ENCODE data around the gene CDKAL1. TPM values are rescaled to one million over a fixed set of nuclear protein-coding genes. Genes with fewer than 3 reads are reported as not detected.

CDKAL1 gene
- total and polyA plus RNA-seq, 3 experiments from 2014 or later = 26.7 to 30.2 (median 29.6) TPM

DNA sequence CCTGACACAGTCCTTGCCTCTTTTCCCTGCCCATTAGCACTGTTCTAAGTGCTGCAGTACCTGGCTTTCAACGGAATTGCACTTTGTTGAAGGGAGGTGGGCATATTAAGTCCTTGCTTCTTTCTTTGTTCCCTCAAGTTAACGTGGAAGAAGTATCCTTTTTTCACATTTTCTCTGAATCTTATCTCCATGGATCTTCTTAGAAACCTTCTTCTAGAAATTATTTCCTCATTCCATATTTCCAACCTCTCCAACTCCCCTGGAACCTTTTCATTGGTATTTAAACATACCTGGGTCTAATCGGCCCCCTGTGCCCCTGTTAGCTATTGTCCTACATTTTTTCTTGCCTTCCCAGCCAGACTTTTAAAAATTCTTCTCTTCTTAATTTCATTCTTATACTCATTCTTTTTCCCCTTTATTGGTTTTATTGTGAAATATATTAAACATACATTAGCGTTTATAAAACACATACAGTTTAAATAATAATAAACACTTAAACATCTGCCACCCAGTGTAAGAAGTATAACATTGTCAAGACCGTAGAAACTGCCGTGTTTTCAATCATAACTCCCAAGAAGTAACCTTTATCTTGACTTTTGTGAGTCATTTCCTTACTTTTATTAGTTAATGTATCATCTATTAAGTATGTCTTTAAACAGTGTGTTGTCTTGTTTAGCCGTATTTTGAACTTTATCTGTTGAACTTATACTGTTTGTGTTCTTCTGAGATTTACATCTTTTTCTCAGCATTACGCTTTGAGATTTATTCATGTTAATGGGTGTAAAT, 118.2 kb downstream of the CDKAL1 start:
- H3K27ac ChIP-seq (ENCODE audit: low read depth, low read length) = peak overlapping the region; percentile 27
- peaks cover 20 to 53% (median 34%) of the 10 kb centered on the region in 3 donors for H3K36me3 Mint-ChIP-seq
- no peak overlapping the region for H3K4me3 ChIP-seq (ENCODE audit: low read length)
- ChIA-PET POLR2A (no interaction called here), CTCF (no interaction called here)
- H3K4me3 Mint-ChIP-seq = no peak overlapping the region
- no peaks in the 10 kb centered on the region for H3K36me3 ChIP-seq (ENCODE audit: insufficient read depth, low read length)
- no peaks in the 10 kb centered on the region for H3K9me3 ChIP-seq (ENCODE audit: low read length)
- H3K27ac Mint-ChIP-seq = no peak overlapping the region
- no peak for DNase-seq
- H3K27me3 ChIP-seq (ENCODE audit: insufficient read depth, low read length, poor library complexity, severe bottlenecking) = no peaks in the 10 kb centered on the region
- H3K9me3 Mint-ChIP-seq = no peaks in the 10 kb centered on the region
- peaks cover 26 to 39% (median 28%) of the 10 kb centered on the region in 3 donors for H3K4me1 Mint-ChIP-seq
- H3K27me3 Mint-ChIP-seq = no peaks in the 10 kb centered on the region
- H3K4me1 ChIP-seq (ENCODE audit: insufficient read depth, low read length) = no peaks in the 10 kb centered on the region

- DNase-seq = no peak
- H3K4me3 Mint-ChIP-seq = no peak overlapping the region
- POLR2A ChIA-PET = no interaction called here
- no peaks in the 10 kb centered on the region for H3K4me1 ChIP-seq (ENCODE audit: insufficient read depth, low read length)
- H3K27ac ChIP-seq (ENCODE audit: low read depth, low read length) = no peak overlapping the region
- no peak overlapping the region for H3K4me3 ChIP-seq (ENCODE audit: low read length)
- peaks cover 25 to 39% (median 28%) of the 10 kb centered on the region in 3 donors for H3K4me1 Mint-ChIP-seq
- no peaks in the 10 kb centered on the region for H3K27me3 Mint-ChIP-seq
- H3K27me3 ChIP-seq (ENCODE audit: insufficient read depth, low read length, poor library complexity, severe bottlenecking) = no peaks in the 10 kb centered on the region
- CTCF ChIA-PET = no interaction called here
- no peaks in the 10 kb centered on the region for H3K36me3 ChIP-seq (ENCODE audit: insufficient read depth, low read length)
- H3K9me3 ChIP-seq (ENCODE audit: low read length) = no peaks in the 10 kb centered on the region
- H3K36me3 Mint-ChIP-seq = peaks cover 20 to 51% (median 34%) of the 10 kb centered on the region in 3 donors
- no peaks in the 10 kb centered on the region for H3K9me3 Mint-ChIP-seq
- H3K27ac Mint-ChIP-seq = no peak overlapping the region
Observed at GRCh38 chr6:20653085-20653479, 118.8 kb downstream of the CDKAL1 start.

DNA sequence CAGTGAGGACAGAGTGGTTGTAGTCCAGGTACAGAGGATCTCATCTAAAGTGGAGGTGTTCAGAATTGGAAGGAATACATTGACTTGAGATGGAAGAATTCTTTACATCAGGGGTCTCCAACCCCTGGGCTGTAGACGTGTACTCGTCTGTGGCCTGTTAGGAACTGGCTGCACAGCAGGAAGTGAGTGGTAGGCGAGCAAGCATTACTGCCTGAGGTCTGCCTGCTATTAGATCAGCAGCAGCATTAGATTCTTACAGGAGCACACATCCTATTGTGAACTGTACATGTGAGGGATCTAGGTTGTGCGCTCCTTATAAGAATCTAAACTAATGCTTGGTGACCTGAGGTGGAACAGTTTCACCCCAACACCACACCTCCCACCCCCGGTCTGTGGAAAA, 121.1 kb downstream of the CDKAL1 start:
- no peaks in the 10 kb centered on the region for H3K9me3 Mint-ChIP-seq
- Histone ChIP-seq H3K9me3 (ENCODE audit: low read length) (no peaks in the 10 kb centered on the region), H3K4me1 (ENCODE audit: insufficient read depth, low read length) (no peaks in the 10 kb centered on the region), H3K4me3 (ENCODE audit: low read length) (no peak overlapping the region), H3K36me3 (ENCODE audit: insufficient read depth, low read length) (no peaks in the 10 kb centered on the region), H3K27me3 (ENCODE audit: insufficient read depth, low read length, poor library complexity, severe bottlenecking) (no peaks in the 10 kb centered on the region), H3K27ac (ENCODE audit: low read depth, low read length) (no peak overlapping the region)
- POLR2A ChIA-PET = no interaction called here
- CTCF ChIA-PET = no interaction called here
- H3K4me1 Mint-ChIP-seq = peaks cover 23 to 42% (median 33%) of the 10 kb centered on the region in 3 donors
- DNase-seq = no peak
- H3K36me3 Mint-ChIP-seq = peaks cover 10 to 38% (median 35%) of the 10 kb centered on the region in 3 donors
- no peaks in the 10 kb centered on the region for H3K27me3 Mint-ChIP-seq
- H3K27ac Mint-ChIP-seq = no peak overlapping the region
- no peak overlapping the region for H3K4me3 Mint-ChIP-seq

DNA sequence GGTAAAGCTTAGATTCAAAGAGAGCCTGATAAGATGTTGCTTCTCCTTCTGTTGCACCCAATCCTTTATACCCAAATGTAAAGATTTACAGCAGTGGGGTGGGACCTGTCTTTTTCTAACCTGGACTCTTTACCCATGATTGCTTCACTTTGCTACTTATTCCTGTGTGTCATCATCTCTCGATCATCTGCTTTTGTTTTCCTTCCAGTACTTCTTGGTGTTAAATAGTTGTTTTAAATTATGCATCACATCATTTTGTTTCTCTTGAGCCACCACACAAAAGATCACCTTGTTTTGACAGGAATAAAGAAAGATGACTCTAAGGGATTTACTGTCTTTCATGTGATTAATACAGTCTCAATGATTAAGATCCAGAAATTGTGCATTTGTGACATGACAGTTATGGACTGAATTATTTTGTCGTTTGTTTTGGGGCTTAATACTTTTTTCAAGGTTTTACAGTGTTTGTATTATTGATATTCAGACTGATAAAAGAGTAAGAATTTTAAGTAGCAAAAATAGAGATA, 123.1 kb downstream of the CDKAL1 start:
- no peaks in the 10 kb centered on the region for H3K9me3 Mint-ChIP-seq

DNA sequence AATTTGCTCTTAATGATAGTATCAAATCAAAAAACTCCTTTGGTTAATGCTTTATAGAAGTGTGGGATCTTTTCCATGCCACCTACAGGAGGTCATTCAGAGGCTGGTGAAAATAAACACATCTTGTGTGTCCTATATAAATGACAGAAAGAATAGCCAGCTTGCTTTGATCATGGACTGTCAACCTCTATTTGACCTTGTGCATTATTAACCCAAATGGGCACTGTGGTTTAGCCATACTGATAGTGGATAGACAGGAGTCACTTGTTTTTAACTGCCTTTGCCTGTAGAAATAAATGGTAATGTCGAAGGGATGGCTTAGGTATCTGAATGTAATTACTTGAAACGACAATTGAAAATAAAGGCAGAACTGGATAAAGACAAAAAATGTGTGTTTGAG, 123.8 kb downstream of the CDKAL1 start:
- Mint-ChIP-seq H3K36me3 (peaks cover 4 to 27% (median 16%) of the 10 kb centered on the region in 3 donors), H3K27me3 (no peaks in the 10 kb centered on the region), H3K27ac (no peak overlapping the region), H3K9me3 (no peaks in the 10 kb centered on the region), H3K4me1 (peaks cover 22 to 38% (median 29%) of the 10 kb centered on the region in 3 donors), H3K4me3 (no peak overlapping the region)
- H3K36me3 ChIP-seq (ENCODE audit: insufficient read depth, low read length) = no peaks in the 10 kb centered on the region
- POLR2A ChIA-PET = no interaction called here
- H3K27ac ChIP-seq (ENCODE audit: low read depth, low read length) = no peak overlapping the region
- CTCF ChIA-PET = no interaction called here
- no peaks in the 10 kb centered on the region for H3K4me1 ChIP-seq (ENCODE audit: insufficient read depth, low read length)
- no peak overlapping the region for H3K4me3 ChIP-seq (ENCODE audit: low read length)
- no peaks in the 10 kb centered on the region for H3K27me3 ChIP-seq (ENCODE audit: insufficient read depth, low read length, poor library complexity, severe bottlenecking)
- no peak for DNase-seq
- no peaks in the 10 kb centered on the region for H3K9me3 ChIP-seq (ENCODE audit: low read length)

More for the DNA sequence above, 123.1 kb downstream of the CDKAL1 start:
- Mint-ChIP-seq H3K27ac (peak overlapping the region in 1 of 8 donors; percentile 43), H3K36me3 (peaks cover 4 to 28% (median 20%) of the 10 kb centered on the region in 3 donors), H3K4me3 (no peak overlapping the region), H3K27me3 (no peaks in the 10 kb centered on the region), H3K4me1 (peaks cover 25 to 40% (median 29%) of the 10 kb centered on the region in 3 donors)
- ChIA-PET CTCF (no interaction called here), POLR2A (no interaction called here)
- Histone ChIP-seq H3K27ac (ENCODE audit: low read depth, low read length) (no peak overlapping the region), H3K4me1 (ENCODE audit: insufficient read depth, low read length) (no peaks in the 10 kb centered on the region), H3K9me3 (ENCODE audit: low read length) (no peaks in the 10 kb centered on the region), H3K4me3 (ENCODE audit: low read length) (no peak overlapping the region), H3K27me3 (ENCODE audit: insufficient read depth, low read length, poor library complexity, severe bottlenecking) (no peaks in the 10 kb centered on the region), H3K36me3 (ENCODE audit: insufficient read depth, low read length) (no peaks in the 10 kb centered on the region)
- DNase-seq = no peak

DNA sequence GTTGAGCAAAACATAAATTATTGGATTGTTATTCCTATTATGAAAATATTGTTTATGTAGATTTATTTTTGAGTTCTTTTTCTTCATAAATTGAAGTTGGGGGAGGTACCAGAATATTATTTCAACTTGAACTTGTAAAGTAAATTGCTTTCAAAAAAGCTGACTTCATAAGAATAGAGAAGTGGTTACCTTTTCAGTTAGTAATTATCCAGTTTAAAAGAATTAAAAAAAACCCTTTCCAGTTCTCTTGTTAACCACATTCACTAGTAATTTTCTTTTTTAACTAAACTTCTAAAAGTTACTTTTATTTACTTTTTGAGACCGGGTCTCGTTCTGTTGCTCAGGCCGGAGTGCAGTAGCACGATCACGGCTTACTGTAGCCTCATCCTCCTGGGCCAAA, 124.3 kb downstream of the CDKAL1 start:
- Mint-ChIP-seq H3K4me1 (peaks cover 22 to 41% (median 29%) of the 10 kb centered on the region in 3 donors), H3K36me3 (peaks cover 4 to 25% (median 12%) of the 10 kb centered on the region in 3 donors), H3K9me3 (no peaks in the 10 kb centered on the region), H3K27ac (no peak overlapping the region), H3K27me3 (no peaks in the 10 kb centered on the region), H3K4me3 (no peak overlapping the region)
- POLR2A ChIA-PET = no interaction called here
- H3K9me3 ChIP-seq (ENCODE audit: low read length) = no peaks in the 10 kb centered on the region
- H3K36me3 ChIP-seq (ENCODE audit: insufficient read depth, low read length) = no peaks in the 10 kb centered on the region
- no peak overlapping the region for H3K4me3 ChIP-seq (ENCODE audit: low read length)
- no peaks in the 10 kb centered on the region for H3K27me3 ChIP-seq (ENCODE audit: insufficient read depth, low read length, poor library complexity, severe bottlenecking)
- no peak overlapping the region for H3K27ac ChIP-seq (ENCODE audit: low read depth, low read length)
- CTCF ChIA-PET = no interaction called here
- no peaks in the 10 kb centered on the region for H3K4me1 ChIP-seq (ENCODE audit: insufficient read depth, low read length)
- no peak for DNase-seq

DNA sequence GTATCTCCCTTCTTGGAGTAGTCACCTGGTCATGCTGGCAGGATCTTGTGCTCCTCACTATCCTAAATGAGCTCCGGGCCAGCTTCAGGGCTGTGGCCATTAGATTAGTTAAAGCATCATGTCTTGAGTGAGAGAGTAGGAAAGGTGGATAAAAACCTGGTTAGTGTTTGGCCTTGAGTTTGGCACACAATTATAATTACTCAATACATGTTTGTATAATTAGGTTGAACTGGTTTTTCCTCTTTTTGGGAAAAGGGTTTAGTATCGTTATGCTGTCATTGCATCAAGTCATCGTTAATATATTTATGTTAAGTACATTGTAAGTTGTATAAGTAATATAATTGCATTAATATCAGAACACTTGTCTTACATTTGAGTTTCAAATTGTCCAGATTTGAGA, 126.3 kb downstream of the CDKAL1 start:
- Mint-ChIP-seq H3K36me3 (peaks cover 0 to 18% (median 5%) of the 10 kb centered on the region in 3 donors), H3K4me3 (no peak overlapping the region), H3K9me3 (no peaks in the 10 kb centered on the region), H3K4me1 (peaks cover 18 to 29% (median 26%) of the 10 kb centered on the region in 3 donors), H3K27me3 (no peaks in the 10 kb centered on the region), H3K27ac (no peak overlapping the region)
- no peak for DNase-seq
- ChIA-PET CTCF (no interaction called here), POLR2A (no interaction called here)
- H3K4me1 ChIP-seq (ENCODE audit: insufficient read depth, low read length) = no peaks in the 10 kb centered on the region
- no peaks in the 10 kb centered on the region for H3K36me3 ChIP-seq (ENCODE audit: insufficient read depth, low read length)
- H3K27ac ChIP-seq (ENCODE audit: low read depth, low read length) = no peak overlapping the region
- no peak overlapping the region for H3K4me3 ChIP-seq (ENCODE audit: low read length)
- H3K27me3 ChIP-seq (ENCODE audit: insufficient read depth, low read length, poor library complexity, severe bottlenecking) = no peaks in the 10 kb centered on the region
- H3K9me3 ChIP-seq (ENCODE audit: low read length) = no peaks in the 10 kb centered on the region

DNA sequence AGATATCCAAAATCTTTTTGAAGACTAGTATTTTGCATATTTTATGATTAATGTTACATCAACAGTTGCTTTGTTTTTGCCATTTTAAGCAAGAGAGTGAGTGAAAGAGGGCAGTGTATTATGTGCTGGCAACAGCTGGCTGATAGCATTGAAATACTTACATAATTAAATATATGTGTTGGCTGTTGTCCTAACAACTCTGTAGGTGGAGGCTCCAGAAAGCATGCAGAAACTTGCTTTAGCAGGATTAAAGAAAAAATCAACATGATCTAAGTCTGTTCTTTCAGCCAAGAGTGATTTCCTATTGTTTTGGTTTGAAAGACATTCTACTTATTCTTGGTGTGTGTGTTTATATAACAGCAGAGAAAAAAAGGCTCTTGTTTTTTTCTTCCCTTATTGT, 127.5 kb downstream of the CDKAL1 start:
- H3K4me1 Mint-ChIP-seq = peaks cover 14 to 29% (median 22%) of the 10 kb centered on the region in 3 donors
- peak overlapping the region in 1 of 8 donors; percentile 17 for H3K27ac Mint-ChIP-seq
- CTCF ChIA-PET = no interaction called here

More for the DNA sequence above, 127.5 kb downstream of the CDKAL1 start:
- no peaks in the 10 kb centered on the region for H3K27me3 ChIP-seq (ENCODE audit: insufficient read depth, low read length, poor library complexity, severe bottlenecking)
- no peaks in the 10 kb centered on the region for H3K9me3 Mint-ChIP-seq
- no peak overlapping the region for H3K4me3 Mint-ChIP-seq
- no peak for DNase-seq
- peaks cover 0 to 15% (median 2%) of the 10 kb centered on the region in 3 donors for H3K36me3 Mint-ChIP-seq
- no peaks in the 10 kb centered on the region for H3K4me1 ChIP-seq (ENCODE audit: insufficient read depth, low read length)
- no peak overlapping the region for H3K27ac ChIP-seq (ENCODE audit: low read depth, low read length)
- H3K4me3 ChIP-seq (ENCODE audit: low read length) = no peak overlapping the region
- no peaks in the 10 kb centered on the region for H3K27me3 Mint-ChIP-seq
- no peaks in the 10 kb centered on the region for H3K36me3 ChIP-seq (ENCODE audit: insufficient read depth, low read length)
- POLR2A ChIA-PET = no interaction called here
- no peaks in the 10 kb centered on the region for H3K9me3 ChIP-seq (ENCODE audit: low read length)

All from CD8-positive, alpha-beta memory T cell (primary cell).